Neural cell (in vitro differentiated cells): ENCODE measurements around the gene PACS2. TPM values are rescaled to one million over a fixed set of nuclear protein-coding genes. Genes with fewer than 3 reads are reported as not detected.

ENCODE experiments used
- H2AFZ ChIP-seq: fragments of 200-600, 300-800 bp; sonication (generic), shearing (Covaris generic); 2 replicates; pipeline ENCODE4 v1.6.0; 2014; ENCODE audit warnings: low read depth, mild to moderate bottlenecking, antibody characterized with exemption, low read length, moderate library complexity
- H3F3A ChIP-seq: fragments of 200-600 bp; shearing (Covaris generic); 2 replicates; pipeline ENCODE4 v1.6.1; 2016; ENCODE audit warnings: mild to moderate bottlenecking, moderate library complexity, mixed read lengths, antibody characterized with exemption, low read length; ENCODE audit not compliant: insufficient read depth, poor library complexity, severe bottlenecking
- H3K27ac ChIP-seq: fragments of 200-600, 300-800 bp; sonication (generic), shearing (Covaris generic); 2 replicates; pipeline ENCODE4 v1.5.1; 2014; ENCODE audit warnings: mild to moderate bottlenecking, low read length, moderate library complexity
- H3K27me3 ChIP-seq: fragments of 300-800, 200-600 bp; sonication (generic), shearing (Covaris generic); 2 replicates; pipeline ENCODE4 v1.6.0; 2014; ENCODE audit warnings: mild to moderate bottlenecking, low read depth, low read length, moderate library complexity; ENCODE audit not compliant: insufficient read depth
- H3K36me3 ChIP-seq: fragments of 300-800, 200-600 bp; sonication (generic), shearing (Covaris generic); 2 replicates; pipeline ENCODE4 v1.5.1; 2014; ENCODE audit warnings: mild to moderate bottlenecking, antibody characterized with exemption, low read length, moderate library complexity; ENCODE audit not compliant: insufficient read depth
- H3K4me2 ChIP-seq: fragments of 300-800, 200-600 bp; sonication (generic), shearing (Covaris generic); 2 replicates; pipeline ENCODE4 v1.6.0; 2014; ENCODE audit warnings: mild to moderate bottlenecking, low read length
- H3K4me3 ChIP-seq: fragments of 300-800, 200-600 bp; sonication (generic), shearing (Covaris generic); 2 replicates; pipeline ENCODE4 v1.5.1; 2014; ENCODE audit warnings: mild to moderate bottlenecking, low read length, moderate library complexity
- H3K79me2 ChIP-seq: fragments of 200-600 bp; shearing (Covaris generic); replicated peaks from 2 replicates; pipeline ENCODE4 v1.6.0; 2014; ENCODE audit warnings: mild to moderate bottlenecking, low read length, moderate library complexity; ENCODE audit not compliant: insufficient read depth
- H3K9ac ChIP-seq: fragments of 300-800, 200-600 bp; sonication (generic), shearing (Covaris generic); 2 replicates; pipeline ENCODE4 v1.6.1; 2016; ENCODE audit warnings: mild to moderate bottlenecking, low read length, mixed read lengths
- H3K9me2 ChIP-seq: fragments of 200-600 bp; shearing (Covaris generic); 2 replicates; pipeline ENCODE4 v1.6.1; 2016; ENCODE audit warnings: mild to moderate bottlenecking, low read length, mixed read lengths; ENCODE audit not compliant: insufficient read depth
- H3K9me3 ChIP-seq: fragments of 200-600, 300-800 bp; sonication (generic), shearing (Covaris generic); 2 replicates; pipeline ENCODE4 v1.6.1; 2016; ENCODE audit warnings: mild to moderate bottlenecking, mixed run types, low read length, moderate library complexity, mixed read lengths
- H4K20me1 ChIP-seq: fragments of 200-600 bp; shearing (Covaris generic); 2 replicates; pipeline ENCODE4 v1.6.1; 2016; ENCODE audit warnings: mild to moderate bottlenecking, mixed run types; ENCODE audit not compliant: insufficient read depth
- EP300 ChIP-seq: fragments of 450-650 bp; conservative IDR thresholded peaks from 2 replicates; pipeline ENCODE4 v1.6.1; 2014; ENCODE audit warnings: antibody characterized with exemption, mild to moderate bottlenecking, moderate library complexity; ENCODE audit not compliant: poor library complexity, severe bottlenecking
- EZH2 ChIP-seq: fragments of 200-600, 300-800 bp; shearing (Covaris generic), sonication (generic); IDR thresholded peaks from 2 replicates; pipeline ENCODE4 v1.6.1; 2014; ENCODE audit warnings: antibody characterized with exemption, low read length, borderline replicate concordance, mild to moderate bottlenecking; ENCODE audit not compliant: insufficient read depth, poor library complexity, severe bottlenecking
- MXI1 ChIP-seq: fragments of 450-650 bp; conservative IDR thresholded peaks from 2 replicates; pipeline ENCODE4 v1.6.1; 2014; ENCODE audit warnings: antibody characterized with exemption, mild to moderate bottlenecking; ENCODE audit not compliant: poor library complexity, severe bottlenecking
- POLR2AphosphoS5 ChIP-seq: IDR thresholded peaks from 2 replicates; pipeline ENCODE4 v1.6.1; 2012
- RAD21 ChIP-seq: fragments of 450-650 bp; conservative IDR thresholded peaks from 2 replicates; pipeline ENCODE4 v1.6.1; 2014; ENCODE audit warnings: antibody characterized with exemption, mild to moderate bottlenecking, moderate library complexity
- SMC3 ChIP-seq: fragments of 450-650 bp; conservative IDR thresholded peaks from 2 replicates; pipeline ENCODE4 v1.6.1; 2014; ENCODE audit warnings: antibody characterized with exemption, mild to moderate bottlenecking, moderate library complexity; ENCODE audit not compliant: poor library complexity
- TAF1 ChIP-seq: IDR thresholded peaks from 2 replicates; pipeline ENCODE4 v1.6.1; 2012; ENCODE audit warnings: low read depth
- polyA plus RNA-seq: library from polyadenylated mRNA; depleted of rRNA; stranded (reverse); fragments of >200 nt; gene quantifications from 2 replicates; pipeline ENCODE4 v1.2.3, GENCODE V29; 2014
- TF ChIP-seq, protein P1 (sequence below): fragments of 450-650 bp; IDR thresholded peaks from 2 replicates; pipeline ENCODE4 v1.5.1; 2014; ENCODE audit warnings: antibody characterized with exemption, mild to moderate bottlenecking, moderate library complexity; ENCODE audit not compliant: poor library complexity, severe bottlenecking
- TF ChIP-seq, protein P2 (sequence below): IDR thresholded peaks from 2 replicates; pipeline ENCODE4 v1.6.1; 2012; ENCODE audit warnings: borderline replicate concordance

PACS2 gene
- polyA plus RNA-seq, 1 donor from 2014 or later, result 77.7 TPM

DNA sequence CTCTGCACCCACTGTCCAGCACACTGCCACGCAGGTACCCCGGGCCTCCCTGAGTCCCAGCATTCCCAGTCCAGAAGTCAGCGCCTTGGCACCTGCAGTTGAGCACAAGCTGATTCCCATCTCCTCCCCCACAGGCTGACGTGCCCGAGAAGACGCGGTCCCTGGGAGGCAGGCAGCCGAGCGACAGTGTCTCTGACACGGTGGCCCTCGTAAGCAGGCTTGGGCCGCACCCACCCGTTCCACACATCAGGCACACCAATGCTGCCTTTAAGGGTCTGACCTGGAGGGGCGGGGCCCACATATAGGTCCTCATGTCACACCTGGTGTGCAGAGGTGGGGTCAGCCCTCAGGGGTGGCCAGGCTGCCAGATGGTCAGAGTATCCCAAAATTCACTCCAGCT, 65.4 kb downstream of the PACS2 start:
- H3K4me2 ChIP-seq, result no peak overlapping the region
- no peaks in the 10 kb centered on the region for H3K9me3 ChIP-seq
- H3K27ac ChIP-seq, result no peak overlapping the region
- TF ChIP-seq SMC3, result no peak
- TF ChIP-seq, protein P1, sequence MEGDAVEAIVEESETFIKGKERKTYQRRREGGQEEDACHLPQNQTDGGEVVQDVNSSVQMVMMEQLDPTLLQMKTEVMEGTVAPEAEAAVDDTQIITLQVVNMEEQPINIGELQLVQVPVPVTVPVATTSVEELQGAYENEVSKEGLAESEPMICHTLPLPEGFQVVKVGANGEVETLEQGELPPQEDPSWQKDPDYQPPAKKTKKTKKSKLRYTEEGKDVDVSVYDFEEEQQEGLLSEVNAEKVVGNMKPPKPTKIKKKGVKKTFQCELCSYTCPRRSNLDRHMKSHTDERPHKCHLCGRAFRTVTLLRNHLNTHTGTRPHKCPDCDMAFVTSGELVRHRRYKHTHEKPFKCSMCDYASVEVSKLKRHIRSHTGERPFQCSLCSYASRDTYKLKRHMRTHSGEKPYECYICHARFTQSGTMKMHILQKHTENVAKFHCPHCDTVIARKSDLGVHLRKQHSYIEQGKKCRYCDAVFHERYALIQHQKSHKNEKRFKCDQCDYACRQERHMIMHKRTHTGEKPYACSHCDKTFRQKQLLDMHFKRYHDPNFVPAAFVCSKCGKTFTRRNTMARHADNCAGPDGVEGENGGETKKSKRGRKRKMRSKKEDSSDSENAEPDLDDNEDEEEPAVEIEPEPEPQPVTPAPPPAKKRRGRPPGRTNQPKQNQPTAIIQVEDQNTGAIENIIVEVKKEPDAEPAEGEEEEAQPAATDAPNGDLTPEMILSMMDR, result no peak
- no peak for TF ChIP-seq EP300
- no peak for TF ChIP-seq MXI1
- TF ChIP-seq EZH2, result no peak
- no peak for TF ChIP-seq POLR2AphosphoS5
- no peaks in the 10 kb centered on the region for H3K9me2 ChIP-seq
- no peak overlapping the region for H3K9ac ChIP-seq
- no peaks in the 10 kb centered on the region for H3K27me3 ChIP-seq
- H3K79me2 ChIP-seq, result no peaks in the 10 kb centered on the region
- H3K36me3 ChIP-seq, result no peaks in the 10 kb centered on the region
- H3F3A ChIP-seq, result no peaks in the 10 kb centered on the region
- no peak overlapping the region for H2AFZ ChIP-seq
- H4K20me1 ChIP-seq, result no peaks in the 10 kb centered on the region
- H3K4me3 ChIP-seq, result no peak overlapping the region

DNA sequence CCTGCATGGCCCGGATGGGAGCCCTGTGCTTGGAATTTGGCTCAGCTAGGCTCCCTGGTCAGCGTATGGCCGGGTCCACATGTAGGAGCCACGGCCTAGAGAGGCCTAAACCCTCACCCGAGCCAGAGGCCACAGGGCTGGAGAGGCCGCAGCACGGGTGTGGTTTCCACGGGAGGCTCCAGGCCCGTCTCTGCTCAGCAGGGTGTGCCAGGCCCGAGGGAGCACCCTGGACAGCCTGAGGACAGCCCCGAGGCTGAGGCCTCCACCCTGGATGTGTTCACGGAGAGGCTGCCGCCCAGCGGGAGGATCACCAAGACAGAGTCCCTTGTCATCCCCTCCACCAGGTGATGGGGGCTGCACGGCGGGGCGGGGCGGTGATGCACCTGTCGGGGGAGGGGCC, 66.2 kb downstream of the PACS2 start:
- no peak overlapping the region for H3K9ac ChIP-seq

More for the DNA sequence above, 66.2 kb downstream of the PACS2 start:
- H3K9me2 ChIP-seq, result no peaks in the 10 kb centered on the region
- H3F3A ChIP-seq, result no peaks in the 10 kb centered on the region
- TF ChIP-seq SMC3 (no peak), RAD21 (no peak), POLR2AphosphoS5 (no peak), TAF1 (no peak), MXI1 (no peak), EP300 (no peak), EZH2 (no peak)
- TF ChIP-seq, protein P2, sequence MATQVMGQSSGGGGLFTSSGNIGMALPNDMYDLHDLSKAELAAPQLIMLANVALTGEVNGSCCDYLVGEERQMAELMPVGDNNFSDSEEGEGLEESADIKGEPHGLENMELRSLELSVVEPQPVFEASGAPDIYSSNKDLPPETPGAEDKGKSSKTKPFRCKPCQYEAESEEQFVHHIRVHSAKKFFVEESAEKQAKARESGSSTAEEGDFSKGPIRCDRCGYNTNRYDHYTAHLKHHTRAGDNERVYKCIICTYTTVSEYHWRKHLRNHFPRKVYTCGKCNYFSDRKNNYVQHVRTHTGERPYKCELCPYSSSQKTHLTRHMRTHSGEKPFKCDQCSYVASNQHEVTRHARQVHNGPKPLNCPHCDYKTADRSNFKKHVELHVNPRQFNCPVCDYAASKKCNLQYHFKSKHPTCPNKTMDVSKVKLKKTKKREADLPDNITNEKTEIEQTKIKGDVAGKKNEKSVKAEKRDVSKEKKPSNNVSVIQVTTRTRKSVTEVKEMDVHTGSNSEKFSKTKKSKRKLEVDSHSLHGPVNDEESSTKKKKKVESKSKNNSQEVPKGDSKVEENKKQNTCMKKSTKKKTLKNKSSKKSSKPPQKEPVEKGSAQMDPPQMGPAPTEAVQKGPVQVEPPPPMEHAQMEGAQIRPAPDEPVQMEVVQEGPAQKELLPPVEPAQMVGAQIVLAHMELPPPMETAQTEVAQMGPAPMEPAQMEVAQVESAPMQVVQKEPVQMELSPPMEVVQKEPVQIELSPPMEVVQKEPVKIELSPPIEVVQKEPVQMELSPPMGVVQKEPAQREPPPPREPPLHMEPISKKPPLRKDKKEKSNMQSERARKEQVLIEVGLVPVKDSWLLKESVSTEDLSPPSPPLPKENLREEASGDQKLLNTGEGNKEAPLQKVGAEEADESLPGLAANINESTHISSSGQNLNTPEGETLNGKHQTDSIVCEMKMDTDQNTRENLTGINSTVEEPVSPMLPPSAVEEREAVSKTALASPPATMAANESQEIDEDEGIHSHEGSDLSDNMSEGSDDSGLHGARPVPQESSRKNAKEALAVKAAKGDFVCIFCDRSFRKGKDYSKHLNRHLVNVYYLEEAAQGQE, result no peak
- TF ChIP-seq, protein P1, result no peak
- no peak overlapping the region for H2AFZ ChIP-seq
- no peak overlapping the region for H3K4me2 ChIP-seq
- H3K79me2 ChIP-seq, result no peaks in the 10 kb centered on the region
- H4K20me1 ChIP-seq, result no peaks in the 10 kb centered on the region
- no peak overlapping the region for H3K4me3 ChIP-seq
- no peak overlapping the region for H3K27ac ChIP-seq
- no peaks in the 10 kb centered on the region for H3K27me3 ChIP-seq
- H3K36me3 ChIP-seq, result no peaks in the 10 kb centered on the region
- H3K9me3 ChIP-seq, result no peaks in the 10 kb centered on the region
